HEK293T (cell line): ENCODE measurements around the gene DCUN1D3.

Experiments
- ARNT ChIP-seq: fragments of 450-650 bp; IDR thresholded peaks from 2 replicates; pipeline ENCODE4 v1.6.1; 2017; ENCODE audit warnings: mild to moderate bottlenecking
- FOXA1 ChIP-seq: fragments of 450-650 bp; IDR thresholded peaks from 2 replicates; pipeline ENCODE4 v1.6.1; 2016; ENCODE audit warnings: mild to moderate bottlenecking
- FOXK2 ChIP-seq: fragments of 450-650 bp; IDR thresholded peaks from 2 replicates; pipeline ENCODE4 v1.6.1; 2016; ENCODE audit warnings: mild to moderate bottlenecking
- FOXM1 ChIP-seq: fragments of 450-650 bp; IDR thresholded peaks from 2 replicates; pipeline ENCODE4 v1.6.1; 2017; ENCODE audit warnings: mild to moderate bottlenecking, borderline replicate concordance
- HDGF ChIP-seq: fragments of 450-650 bp; IDR thresholded peaks from 2 replicates; pipeline ENCODE4 v1.6.1; 2017; ENCODE audit warnings: antibody characterized with exemption, borderline replicate concordance
- SP1 ChIP-seq: fragments of 450-650 bp; IDR thresholded peaks from 2 replicates; pipeline ENCODE4 v1.6.1; 2017
- SUZ12 ChIP-seq: fragments of 450-650 bp; IDR thresholded peaks from 2 replicates; pipeline ENCODE4 v1.6.1; 2016; ENCODE audit warnings: mild to moderate bottlenecking
- TARDBP ChIP-seq: fragments of 450-650 bp; IDR thresholded peaks from 2 replicates; pipeline ENCODE4 v1.6.1; 2016
- ZNF384 ChIP-seq: fragments of 450-650 bp; IDR thresholded peaks from 2 replicates; pipeline ENCODE4 v1.6.1; 2016

DNA sequence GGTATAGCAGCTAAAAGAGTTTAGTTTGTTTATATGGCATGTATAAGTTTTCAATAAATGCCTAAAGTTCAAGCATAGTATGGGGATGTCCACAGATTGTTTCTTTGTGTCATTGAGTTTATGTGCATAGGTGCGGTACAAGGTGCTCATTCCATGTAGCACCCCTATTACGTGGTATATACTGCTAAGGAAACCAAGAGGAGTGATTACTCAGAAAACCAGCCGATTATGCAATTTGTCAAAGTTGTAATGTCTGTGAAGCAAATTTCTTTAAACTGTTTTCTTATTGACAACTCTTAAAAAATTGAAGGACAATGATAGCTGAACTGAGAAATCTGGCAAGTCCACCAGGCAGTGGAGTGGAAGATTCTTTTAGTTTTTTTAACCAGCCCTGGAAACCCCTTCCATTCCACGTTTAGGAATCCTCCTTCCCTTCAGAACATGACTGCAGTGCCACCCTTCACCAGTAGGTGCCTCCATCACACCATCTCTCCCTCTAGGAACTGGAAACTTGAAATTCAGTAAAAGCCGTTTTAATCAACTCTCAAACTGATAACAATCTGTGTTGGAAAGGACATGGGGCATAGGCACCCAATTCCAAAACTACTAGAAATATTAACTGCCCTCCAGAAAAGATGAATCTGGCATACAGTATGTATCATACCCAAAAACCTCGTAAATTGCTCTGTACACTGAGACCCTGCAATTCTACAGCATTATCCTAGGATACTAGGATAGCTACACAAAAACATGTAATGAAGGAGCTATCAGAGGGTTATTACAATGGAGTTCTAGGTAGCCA is 50.4 kb downstream of the DCUN1D3 start:
- TF ChIP-seq ZNF384 = no peak
- no peak for TF ChIP-seq SP1
- TF ChIP-seq FOXA1 = no peak
- no peak for TF ChIP-seq SUZ12
- TF ChIP-seq TARDBP = no peak
- TF ChIP-seq ARNT = no peak
- TF ChIP-seq FOXM1 = no peak
- TF ChIP-seq FOXK2 = no peak
- no peak for TF ChIP-seq HDGF
